CD4-positive, alpha-beta memory T cell (primary cell): ENCODE results near the gene LMO1. TPM values are rescaled to one million over a fixed set of nuclear protein-coding genes. Genes with fewer than 3 reads are reported as not detected.

Experiments
- CTCF ChIA-PET: fragments of 350-600 bp; sonication (Branson Sonifier 250); formaldehyde crosslinking; loops from one replicate; lab custom pipeline; 2021; ENCODE audit warnings: inconsistent platforms; ENCODE audit not compliant: partially characterized antibody; lab: Charles Lee
- POLR2A ChIA-PET: fragments of 350-600 bp; sonication (Branson Sonifier 250); formaldehyde crosslinking; loops from one replicate; lab custom pipeline; 2021; ENCODE audit not compliant: partially characterized antibody; lab: Charles Lee
- DNase-seq, 5 donors: peaks; one replicate each; pipeline versions ENCODE4 v3.0.0 to v3.0.0-alpha.2; 2020 to 2022; ENCODE audit warnings: mixed read lengths in 1 of 5
- H3K27ac ChIP-seq: one replicate; pipeline ENCODE4 v1.7.0; 2013; ENCODE audit warnings: low read depth, low read length
- H3K27me3 ChIP-seq: 2 replicates; pipeline ENCODE4 v1.7.0; 2013; ENCODE audit warnings: mild to moderate bottlenecking, low read length, moderate library complexity; ENCODE audit not compliant: insufficient read depth
- H3K36me3 ChIP-seq: 2 replicates; pipeline ENCODE4 v1.7.0; 2013; ENCODE audit warnings: mild to moderate bottlenecking, low read length, moderate library complexity; ENCODE audit not compliant: insufficient read depth
- H3K4me1 ChIP-seq: 2 replicates; pipeline ENCODE4 v1.7.0; 2013; ENCODE audit warnings: mild to moderate bottlenecking, low read length, moderate library complexity; ENCODE audit not compliant: insufficient read depth
- H3K4me3 ChIP-seq, 2 donors: one replicate each; pipeline ENCODE4 v1.7.0; 2013; ENCODE audit warnings: low read length in 2 of 2, mild to moderate bottlenecking in 1 of 2
- H3K9me3 ChIP-seq, 2 donors: one replicate each; pipeline ENCODE4 v1.7.0; 2013; ENCODE audit warnings: low read length in 2 of 2, control low read depth in 1 of 2; ENCODE audit not compliant: control insufficient read depth in 1 of 2
- H3K27ac Mint-ChIP-seq, 7 donors: one replicate each; pipeline ENCODE4 v1.8.0; 2020 to 2021; ENCODE audit warnings: mixed read lengths in 7 of 7, mild to moderate bottlenecking in 6 of 7, inconsistent platforms in 3 of 7, moderate library complexity in 3 of 7
- H3K27me3 Mint-ChIP-seq, 2 donors: one replicate each; pipeline ENCODE4 v1.8.0; 2020 to 2021; ENCODE audit warnings: mixed read lengths in 2 of 2
- H3K36me3 Mint-ChIP-seq, 2 donors: one replicate each; pipeline ENCODE4 v1.8.0; 2020 to 2021; ENCODE audit warnings: mixed read lengths in 2 of 2, inconsistent platforms in 1 of 2, mild to moderate bottlenecking in 1 of 2
- H3K4me1 Mint-ChIP-seq, 4 donors: one replicate each; pipeline ENCODE4 v1.8.0; 2020 to 2021; ENCODE audit warnings: mixed read lengths in 4 of 4, mild to moderate bottlenecking in 1 of 4
- H3K4me3 Mint-ChIP-seq, 8 donors: one replicate each; pipeline ENCODE4 v1.8.0; 2020 to 2021; ENCODE audit warnings: mixed read lengths in 8 of 8, mild to moderate bottlenecking in 7 of 8, moderate library complexity in 6 of 8, inconsistent platforms in 3 of 8
- H3K9me3 Mint-ChIP-seq, 8 donors: one replicate each; pipeline ENCODE4 v1.8.0; 2020 to 2021; ENCODE audit warnings: mixed read lengths in 8 of 8, mild to moderate bottlenecking in 5 of 8, inconsistent platforms in 3 of 8, moderate library complexity in 1 of 8
- intact Hi-C: fragments of 100-400 bp; cut with micrococcal nuclease; formaldehyde crosslinking; loops from one replicate; pipeline ENCODE4 v1.15.1; 2023
- polyA plus RNA-seq, 2 donors: library from polyadenylated mRNA; unstranded; fragments of 300-500 nt; fragmentation: Illumina TruSeq; gene quantifications; one replicate each; pipeline ENCODE4 v1.2.3, GENCODE V29; 2021
- total RNA-seq, 2 experiments: library from RNA; stranded (reverse); gene quantifications; one replicate each; pipeline ENCODE4 v1.2.3, GENCODE V29; 2021

LMO1 gene
- total and polyA plus RNA-seq, 4 experiments from 2014 or later: not detected

- H3K27me3 Mint-ChIP-seq: peaks cover 6 to 23% of the 10 kb centered on the region in 2 donors
- H3K36me3 Mint-ChIP-seq: no peaks in the 10 kb centered on the region
- Histone ChIP-seq H3K36me3 (no peaks in the 10 kb centered on the region), H3K9me3 (no peaks in the 10 kb centered on the region), H3K27me3 (no peaks in the 10 kb centered on the region), H3K4me3 (no peak overlapping the region), H3K27ac (no peak overlapping the region), H3K4me1 (no peaks in the 10 kb centered on the region)
- H3K4me3 Mint-ChIP-seq: no peak overlapping the region
- ChIA-PET CTCF (interaction anchor here (1.1 kb wide), 1 partner anchor 44 kb away, joined by 3 read pairs; no protein-coding TSS in a partner anchor), POLR2A (no interaction called here)
- H3K4me1 Mint-ChIP-seq: no peaks in the 10 kb centered on the region
- peaks cover 0 to 2% (median 0%) of the 10 kb centered on the region in 8 donors for H3K9me3 Mint-ChIP-seq
- no peak overlapping the region for H3K27ac Mint-ChIP-seq
- intact Hi-C loops: no loop called here
- no peak for DNase-seq
These were observed 24.0 kb upstream of the LMO1 start for GRCh38 chr11:8287703-8288102.

GRCh38 chr11:8287297-8287696, 23.6 kb upstream of the LMO1 start:
- Histone ChIP-seq H3K27me3 (no peaks in the 10 kb centered on the region), H3K4me1 (no peaks in the 10 kb centered on the region), H3K4me3 (no peak overlapping the region), H3K27ac (no peak overlapping the region), H3K36me3 (no peaks in the 10 kb centered on the region), H3K9me3 (no peaks in the 10 kb centered on the region)
- Mint-ChIP-seq H3K4me1 (no peaks in the 10 kb centered on the region), H3K4me3 (no peak overlapping the region), H3K36me3 (no peaks in the 10 kb centered on the region), H3K27me3 (peaks cover 6 to 23% of the 10 kb centered on the region in 2 donors), H3K27ac (no peak overlapping the region), H3K9me3 (peaks cover 0 to 2% (median 0%) of the 10 kb centered on the region in 8 donors)
- DNase-seq: no peak
- ChIA-PET CTCF (no interaction called here), POLR2A (no interaction called here)
- intact Hi-C loops: no loop called here

- no peak overlapping the region for H3K27ac Mint-ChIP-seq
- no peak overlapping the region for H3K4me3 ChIP-seq
- intact Hi-C loops: no loop called here
- peaks cover 0 to 2% (median 0%) of the 10 kb centered on the region in 8 donors for H3K9me3 Mint-ChIP-seq
- peaks cover 6 to 23% of the 10 kb centered on the region in 2 donors for H3K27me3 Mint-ChIP-seq
- no peaks in the 10 kb centered on the region for H3K9me3 ChIP-seq
- no peaks in the 10 kb centered on the region for H3K36me3 Mint-ChIP-seq
- H3K4me1 ChIP-seq: no peaks in the 10 kb centered on the region
- no peaks in the 10 kb centered on the region for H3K4me1 Mint-ChIP-seq
- H3K36me3 ChIP-seq: no peaks in the 10 kb centered on the region
- ChIA-PET POLR2A (no interaction called here), CTCF (no interaction called here)
- no peak overlapping the region for H3K4me3 Mint-ChIP-seq
- DNase-seq: no peak
- H3K27me3 ChIP-seq: no peaks in the 10 kb centered on the region
- no peak overlapping the region for H3K27ac ChIP-seq
These were observed 23.2 kb upstream of the LMO1 start for GRCh38 chr11:8286886-8287285.

- Mint-ChIP-seq H3K27me3 (peaks cover 6 to 23% of the 10 kb centered on the region in 2 donors), H3K4me1 (no peaks in the 10 kb centered on the region), H3K9me3 (peaks cover 0 to 2% (median 0%) of the 10 kb centered on the region in 8 donors), H3K36me3 (no peaks in the 10 kb centered on the region), H3K27ac (no peak overlapping the region), H3K4me3 (no peak overlapping the region)
- ChIA-PET POLR2A (no interaction called here), CTCF (no interaction called here)
- Histone ChIP-seq H3K4me1 (no peaks in the 10 kb centered on the region), H3K4me3 (no peak overlapping the region), H3K9me3 (no peaks in the 10 kb centered on the region), H3K36me3 (no peaks in the 10 kb centered on the region), H3K27ac (no peak overlapping the region), H3K27me3 (no peaks in the 10 kb centered on the region)
- intact Hi-C loops: no loop called here
- no peak for DNase-seq
These were observed 22.1 kb upstream of the LMO1 start for GRCh38 chr11:8285796-8286195.

GRCh38 chr11:8285228-8285627, 21.6 kb upstream of the LMO1 start:
- intact Hi-C loops: no loop called here
- Histone ChIP-seq H3K27ac (no peak overlapping the region), H3K9me3 (no peaks in the 10 kb centered on the region), H3K4me3 (no peak overlapping the region), H3K27me3 (no peaks in the 10 kb centered on the region), H3K36me3 (no peaks in the 10 kb centered on the region), H3K4me1 (no peaks in the 10 kb centered on the region)
- ChIA-PET CTCF (no interaction called here), POLR2A (no interaction called here)
- H3K9me3 Mint-ChIP-seq: peaks cover 0 to 2% (median 0%) of the 10 kb centered on the region in 8 donors
- peaks cover 8 to 17% of the 10 kb centered on the region in 2 donors for H3K27me3 Mint-ChIP-seq
- H3K4me3 Mint-ChIP-seq: no peak overlapping the region
- DNase-seq: no peak
- H3K4me1 Mint-ChIP-seq: no peaks in the 10 kb centered on the region
- no peaks in the 10 kb centered on the region for H3K36me3 Mint-ChIP-seq
- no peak overlapping the region for H3K27ac Mint-ChIP-seq

GRCh38 chr11:8283465-8284230, 20.0 kb upstream of the LMO1 start:
- Mint-ChIP-seq H3K4me1 (no peaks in the 10 kb centered on the region), H3K27ac (no peak overlapping the region), H3K9me3 (no peaks in the 10 kb centered on the region), H3K36me3 (no peaks in the 10 kb centered on the region), H3K4me3 (no peak overlapping the region), H3K27me3 (peaks cover 9 to 16% of the 10 kb centered on the region in 2 donors)
- no peak for DNase-seq
- ChIA-PET CTCF (no interaction called here), POLR2A (no interaction called here)
- intact Hi-C loops: no loop called here
- no peaks in the 10 kb centered on the region for H3K9me3 ChIP-seq
- H3K4me3 ChIP-seq: no peak overlapping the region
- no peaks in the 10 kb centered on the region for H3K36me3 ChIP-seq
- H3K27ac ChIP-seq: no peak overlapping the region
- H3K4me1 ChIP-seq: no peaks in the 10 kb centered on the region
- H3K27me3 ChIP-seq: no peaks in the 10 kb centered on the region

- H3K27me3 ChIP-seq: no peaks in the 10 kb centered on the region
- H3K27ac ChIP-seq: no peak overlapping the region
- ChIA-PET CTCF (no interaction called here), POLR2A (no interaction called here)
- H3K27ac Mint-ChIP-seq: no peak overlapping the region
- no peaks in the 10 kb centered on the region for H3K4me1 Mint-ChIP-seq
- H3K9me3 ChIP-seq: no peaks in the 10 kb centered on the region
- no peak overlapping the region for H3K4me3 ChIP-seq
- no peak for DNase-seq
- no peaks in the 10 kb centered on the region for H3K36me3 ChIP-seq
- intact Hi-C loops: no loop called here
- no peak overlapping the region for H3K4me3 Mint-ChIP-seq
- H3K9me3 Mint-ChIP-seq: no peaks in the 10 kb centered on the region
- H3K27me3 Mint-ChIP-seq: peaks cover 9 to 12% of the 10 kb centered on the region in 2 donors
- no peaks in the 10 kb centered on the region for H3K4me1 ChIP-seq
- H3K36me3 Mint-ChIP-seq: no peaks in the 10 kb centered on the region
These were observed 19.4 kb upstream of the LMO1 start for GRCh38 chr11:8283100-8283464.
